ENCODE results near the gene MAML2. TPM values are rescaled to one million over a fixed set of nuclear protein-coding genes. Genes with fewer than 3 reads are reported as not detected.

Gene MAML2
- total RNA-seq, 1 experiment from 2014 or later, result 2.1 TPM

- DNase-seq (ENCODE audit: low spot score), result peak; percentile 22
These were observed 330.7 kb downstream of the MAML2 start for GRCh38 chr11:96012086-96012824.

GRCh38 chr11:96010683-96011082 is 332.3 kb downstream of the MAML2 start:
- DNase-seq (ENCODE audit: low spot score), result no peak

GRCh38 chr11:96008161-96008720 is 334.8 kb downstream of the MAML2 start:
- DNase-seq (ENCODE audit: low spot score), result no peak

- DNase-seq (ENCODE audit: low spot score), result no peak
These were observed 337.0 kb downstream of the MAML2 start for GRCh38 chr11:96006037-96006436.

- DNase-seq (ENCODE audit: low spot score), result no peak
These were observed 338.1 kb downstream of the MAML2 start for GRCh38 chr11:96004862-96005261.

GRCh38 chr11:96002754-96003290 is 340.2 kb downstream of the MAML2 start:
- no peak for DNase-seq (ENCODE audit: low spot score)

GRCh38 chr11:96002339-96002738 is 340.7 kb downstream of the MAML2 start:
- no peak for DNase-seq (ENCODE audit: low spot score)

- no peak for DNase-seq (ENCODE audit: low spot score)
These were observed 342.0 kb downstream of the MAML2 start for GRCh38 chr11:96001037-96001436.

GRCh38 chr11:95999711-96000406 is 343.1 kb downstream of the MAML2 start:
- no peak for DNase-seq (ENCODE audit: low spot score)

GRCh38 chr11:95996621-95997235 is 346.3 kb downstream of the MAML2 start:
- DNase-seq (ENCODE audit: low spot score), result no peak

- no peak for DNase-seq (ENCODE audit: low spot score)
These were observed 348.7 kb downstream of the MAML2 start for GRCh38 chr11:95994329-95994728.

- DNase-seq (ENCODE audit: low spot score), result no peak
These were observed 349.3 kb downstream of the MAML2 start for GRCh38 chr11:95993438-95994298.

- no peak for DNase-seq (ENCODE audit: low spot score)
These were observed 351.4 kb downstream of the MAML2 start for GRCh38 chr11:95991545-95991944.

- DNase-seq (ENCODE audit: low spot score), result peak; percentile 11
These were observed 351.9 kb downstream of the MAML2 start for GRCh38 chr11:95991101-95991500.

- DNase-seq (ENCODE audit: low spot score), result no peak
These were observed 353.2 kb downstream of the MAML2 start for GRCh38 chr11:95989780-95990179.

GRCh38 chr11:95989076-95989605 is 353.9 kb downstream of the MAML2 start:
- no peak for DNase-seq (ENCODE audit: low spot score)

GRCh38 chr11:95985174-95985808 is 357.7 kb downstream of the MAML2 start:
- no peak for DNase-seq (ENCODE audit: low spot score)

- no peak for DNase-seq (ENCODE audit: low spot score)
These were observed 358.9 kb downstream of the MAML2 start for GRCh38 chr11:95984072-95984471.

- peak; percentile 57 for DNase-seq (ENCODE audit: low spot score)
These were observed 365.3 kb downstream of the MAML2 start for GRCh38 chr11:95977534-95978174.

- no peak for DNase-seq (ENCODE audit: low spot score)
These were observed 366.4 kb downstream of the MAML2 start for GRCh38 chr11:95976550-95976949.
